Daoy (cell line): ENCODE results near the gene RUNX1. TPM values are rescaled to one million over a fixed set of nuclear protein-coding genes. Genes with fewer than 3 reads are reported as not detected.
A peak's percentile ranks its signal among the peaks of the same experiment; 100 is the strongest.

Source experiments
- DNase-seq: peaks from one replicate; pipeline ENCODE4 v3.0.0-alpha.2; 2015; ENCODE audit warnings: low read depth
- total RNA-seq: library from RNA; depleted of rRNA; stranded (reverse); fragments of >200 nt; shearing (Covaris generic); gene quantifications from 2 replicates; pipeline ENCODE4 v1.2.3, GENCODE V29; 2014

Gene RUNX1
- total RNA-seq, 1 experiment from 2014 or later = 9.5 TPM

DNA sequence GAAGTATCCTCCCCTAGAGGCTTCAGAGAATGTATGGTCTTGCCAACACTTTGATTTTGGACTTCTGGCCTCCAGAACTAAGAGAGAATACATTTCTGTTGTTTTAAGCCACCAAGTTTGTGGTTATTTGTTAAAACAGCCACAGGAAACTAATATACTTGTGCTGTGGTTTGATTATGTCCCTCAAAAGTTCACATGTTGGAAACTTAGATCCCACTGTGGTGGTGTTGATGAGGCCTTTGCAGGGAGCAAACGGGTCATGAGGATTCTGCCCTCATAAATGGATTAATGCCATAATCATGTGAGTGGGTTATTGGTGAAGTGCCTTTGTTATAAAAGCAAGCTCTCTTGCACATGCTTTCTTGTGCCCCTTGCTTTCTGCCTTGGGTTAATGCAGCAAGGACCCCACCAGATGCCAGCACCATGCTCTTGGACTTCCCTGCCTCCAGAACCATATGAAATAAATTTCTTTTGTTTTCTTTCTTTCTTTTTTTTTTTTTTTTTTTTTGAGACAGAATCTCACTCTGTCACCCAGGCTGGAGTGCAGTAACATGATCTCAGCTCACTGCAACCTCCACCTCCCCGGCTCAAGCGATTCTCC, 223.1 kb downstream of the RUNX1 start:
- no peak for DNase-seq

DNA sequence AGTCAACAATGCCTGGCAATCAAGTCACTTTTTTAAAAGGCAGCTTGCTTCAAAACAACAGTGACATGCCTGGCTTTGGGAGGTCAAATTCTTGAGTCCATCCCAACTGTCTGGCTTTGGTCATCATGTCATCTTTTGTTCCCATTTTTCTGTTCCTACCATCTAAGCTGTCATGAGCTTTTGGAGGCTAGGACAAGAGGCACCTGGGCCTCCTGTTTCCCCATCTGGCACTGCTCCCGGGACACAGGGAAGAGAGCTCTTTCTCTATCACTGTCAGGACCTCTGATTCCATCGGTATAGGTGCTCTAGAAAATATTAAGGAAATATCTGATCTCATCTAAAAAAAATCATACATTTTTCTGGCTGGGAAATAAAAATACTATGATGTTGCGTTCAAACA, 224.0 kb downstream of the RUNX1 start:
- no peak for DNase-seq

DNA sequence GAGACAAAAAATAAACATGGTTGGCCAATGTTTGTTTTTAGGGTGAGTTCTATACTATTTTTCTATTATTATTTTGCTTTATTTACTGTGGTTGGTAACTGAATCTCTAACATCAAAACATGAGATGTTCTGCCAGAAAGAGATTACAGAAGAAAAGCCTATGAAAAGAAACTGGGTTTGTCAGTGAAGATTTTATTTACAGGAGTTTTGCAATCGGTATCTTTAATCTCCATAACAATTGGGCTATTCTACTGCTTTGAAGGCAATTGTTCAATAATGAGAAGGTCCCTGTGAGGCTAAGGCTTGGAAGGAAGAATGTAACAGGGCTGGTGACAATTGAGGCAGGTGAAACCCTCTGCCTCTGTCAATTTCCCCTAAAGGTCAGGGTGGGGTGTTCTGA, 224.8 kb downstream of the RUNX1 start:
- no peak for DNase-seq

DNA sequence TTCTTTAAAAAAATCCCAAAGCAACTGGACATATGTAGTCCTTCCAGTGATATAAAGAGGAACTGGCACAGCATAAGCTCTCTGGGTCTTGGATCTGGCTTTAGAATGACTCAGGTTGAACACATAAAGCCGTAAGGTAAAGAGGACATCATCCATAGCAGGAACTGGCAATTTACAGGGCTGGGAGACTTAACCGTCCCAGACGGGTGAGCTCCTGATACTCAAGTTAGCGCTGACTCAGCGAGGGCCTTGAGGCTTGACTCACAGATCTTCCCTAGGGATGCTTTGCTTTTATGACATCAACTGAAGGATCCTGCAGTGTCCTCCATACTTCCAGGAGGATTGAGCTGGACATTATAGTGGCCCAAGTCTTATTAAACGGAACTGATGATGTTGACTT, 226.2 kb downstream of the RUNX1 start:
- DNase-seq = no peak

DNA sequence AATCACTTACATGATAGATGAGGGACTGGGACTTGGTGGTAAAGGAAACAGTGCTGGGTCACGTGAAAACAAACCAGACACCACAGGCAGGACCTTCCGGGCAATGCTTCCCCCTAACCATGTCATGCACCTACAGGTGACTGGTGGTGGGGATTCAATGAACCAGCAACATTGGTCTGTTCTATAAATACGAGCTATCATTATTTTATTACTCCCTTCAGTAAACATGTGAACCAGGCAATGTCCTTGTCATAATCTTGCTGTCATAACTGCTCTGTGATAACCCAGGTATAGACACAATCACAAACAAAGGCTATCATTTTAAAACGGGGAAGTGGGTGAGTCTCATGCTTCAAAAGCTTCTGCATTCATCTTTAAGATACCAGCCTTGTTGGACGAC, 226.9 kb downstream of the RUNX1 start:
- no peak for DNase-seq

DNA sequence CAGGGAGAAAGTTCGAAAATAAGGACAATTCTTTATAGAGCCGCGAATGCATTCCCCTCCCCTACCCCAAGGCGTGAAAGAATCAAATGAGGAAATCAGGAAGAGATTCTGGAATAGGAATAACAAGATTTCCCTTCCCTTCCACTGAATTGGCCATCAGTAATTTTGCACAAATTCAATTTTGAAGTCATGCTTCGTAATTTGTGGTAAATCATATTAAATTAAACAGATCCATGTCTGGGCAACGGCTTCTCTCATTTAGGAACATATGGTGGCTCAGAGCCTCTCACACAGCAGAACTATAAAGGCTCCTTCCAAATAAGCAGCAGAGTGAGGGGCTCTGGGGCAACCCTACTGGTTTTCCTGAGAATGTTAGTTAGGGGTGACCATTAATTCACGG, 227.4 kb downstream of the RUNX1 start:
- no peak for DNase-seq

DNA sequence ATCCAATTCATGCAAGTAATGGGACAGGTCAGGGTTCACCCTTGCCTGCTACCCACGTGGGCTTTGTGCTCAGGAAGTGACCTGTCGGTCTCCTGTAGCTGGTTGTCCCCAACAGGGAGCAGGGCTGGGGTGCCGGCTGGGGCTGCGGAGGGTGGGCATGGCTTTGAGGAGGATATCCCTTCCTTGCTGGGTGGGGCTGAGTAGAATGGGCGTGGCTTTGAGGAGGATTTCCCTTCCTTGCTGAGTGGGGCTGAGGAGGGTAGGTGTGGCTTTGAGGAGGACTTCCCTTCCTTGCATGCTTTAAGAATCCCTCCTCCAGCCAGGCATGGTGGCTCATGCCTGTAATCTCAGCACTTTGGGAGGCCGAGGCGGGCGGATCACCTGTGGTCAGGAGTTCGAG, 229.1 kb downstream of the RUNX1 start:
- no peak for DNase-seq

DNA sequence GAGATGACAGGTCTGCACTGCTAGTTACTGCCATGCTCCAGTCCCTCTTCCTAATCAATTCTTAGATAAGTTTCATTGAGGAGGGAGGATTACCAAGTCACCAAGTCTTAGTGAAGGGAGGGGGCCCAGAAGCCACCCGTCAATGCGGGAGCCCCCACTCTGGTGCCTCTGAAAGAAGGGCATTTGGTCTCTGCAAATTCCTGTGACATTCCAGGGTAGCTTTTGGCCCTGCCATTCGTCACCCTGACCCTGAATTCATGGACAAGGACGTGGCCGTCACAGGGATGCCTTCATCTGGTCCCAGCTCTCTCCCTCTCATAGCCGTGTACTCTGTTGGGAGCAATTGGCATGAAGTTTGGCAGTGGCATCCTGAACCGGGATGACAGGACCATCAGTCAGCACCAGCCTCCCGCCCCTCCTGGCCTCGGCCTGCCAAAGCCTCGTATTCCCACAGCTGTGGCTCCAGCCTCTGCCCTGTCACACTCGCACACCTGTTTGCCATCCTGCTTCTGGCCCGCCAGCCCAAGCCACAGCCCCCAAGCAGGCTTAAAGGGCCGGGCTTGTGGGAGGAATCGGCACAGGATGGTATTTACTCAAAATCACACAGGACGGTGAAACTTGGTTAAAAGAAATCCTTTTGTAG, 229.6 kb downstream of the RUNX1 start:
- no peak for DNase-seq

DNA sequence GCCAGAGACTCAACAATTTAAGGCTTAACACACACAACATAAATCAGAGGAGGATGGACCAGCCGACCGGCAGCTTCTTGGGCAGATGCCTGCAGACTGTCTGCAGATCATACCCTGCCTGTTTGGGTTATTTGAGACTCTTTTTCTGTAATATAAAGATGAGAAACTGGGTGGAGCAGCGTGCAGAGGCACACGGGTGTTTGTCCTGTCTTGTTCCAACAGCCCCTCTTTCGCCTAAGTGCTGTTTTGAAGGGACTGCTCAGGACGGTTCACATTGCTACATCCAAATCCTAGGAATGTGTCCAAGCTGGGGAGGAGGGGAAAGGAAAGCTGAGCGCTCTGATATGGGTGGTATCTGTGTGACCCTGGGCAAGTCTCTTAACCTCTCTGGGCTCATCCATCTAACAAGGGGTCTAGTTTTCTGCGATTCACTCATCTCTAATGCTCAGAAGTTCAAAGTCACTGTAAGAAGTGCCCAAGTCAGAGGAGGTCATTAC, 230.4 kb downstream of the RUNX1 start:
- DNase-seq = no peak

DNA sequence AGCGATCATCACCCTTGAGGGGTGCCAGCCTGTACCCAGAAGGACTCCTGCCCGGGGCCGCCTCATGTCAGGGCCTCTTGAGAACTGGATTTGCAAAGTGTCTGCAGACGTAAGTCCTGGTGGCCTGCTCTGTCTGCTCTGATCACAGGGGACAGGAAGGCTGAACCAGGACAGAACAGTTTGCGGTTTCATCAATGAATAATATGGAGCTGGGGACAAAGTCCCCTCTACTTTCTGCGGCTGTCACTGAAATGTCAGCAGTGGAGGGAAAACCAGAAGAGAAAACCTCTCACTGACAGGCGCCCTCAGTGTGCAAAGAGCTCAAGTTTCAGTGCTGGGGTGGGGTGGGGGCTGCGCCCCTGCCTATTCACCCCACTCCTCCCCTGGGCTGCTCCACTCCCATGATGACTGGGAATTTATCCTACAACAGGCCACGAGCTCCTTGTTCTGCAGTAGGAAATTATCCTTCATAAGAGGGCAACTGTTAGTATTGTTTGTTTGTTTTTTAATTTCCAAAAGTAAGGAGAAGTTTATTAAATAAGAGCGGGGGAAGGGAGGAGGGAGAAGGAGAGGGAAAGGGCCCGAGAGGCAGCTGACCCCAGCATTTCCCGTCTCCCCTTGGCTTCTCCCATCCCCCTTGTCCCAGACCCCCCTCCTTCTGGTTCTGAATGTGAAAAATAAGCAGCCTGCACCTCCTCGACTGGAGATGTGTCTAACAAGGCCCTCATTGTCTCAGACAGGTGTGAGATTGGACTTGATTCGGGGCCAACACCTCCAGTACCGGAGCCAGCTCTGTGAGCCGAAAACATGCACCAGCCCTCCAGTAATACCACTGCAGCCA, 231.1 kb downstream of the RUNX1 start:
- DNase-seq = no peak

DNA sequence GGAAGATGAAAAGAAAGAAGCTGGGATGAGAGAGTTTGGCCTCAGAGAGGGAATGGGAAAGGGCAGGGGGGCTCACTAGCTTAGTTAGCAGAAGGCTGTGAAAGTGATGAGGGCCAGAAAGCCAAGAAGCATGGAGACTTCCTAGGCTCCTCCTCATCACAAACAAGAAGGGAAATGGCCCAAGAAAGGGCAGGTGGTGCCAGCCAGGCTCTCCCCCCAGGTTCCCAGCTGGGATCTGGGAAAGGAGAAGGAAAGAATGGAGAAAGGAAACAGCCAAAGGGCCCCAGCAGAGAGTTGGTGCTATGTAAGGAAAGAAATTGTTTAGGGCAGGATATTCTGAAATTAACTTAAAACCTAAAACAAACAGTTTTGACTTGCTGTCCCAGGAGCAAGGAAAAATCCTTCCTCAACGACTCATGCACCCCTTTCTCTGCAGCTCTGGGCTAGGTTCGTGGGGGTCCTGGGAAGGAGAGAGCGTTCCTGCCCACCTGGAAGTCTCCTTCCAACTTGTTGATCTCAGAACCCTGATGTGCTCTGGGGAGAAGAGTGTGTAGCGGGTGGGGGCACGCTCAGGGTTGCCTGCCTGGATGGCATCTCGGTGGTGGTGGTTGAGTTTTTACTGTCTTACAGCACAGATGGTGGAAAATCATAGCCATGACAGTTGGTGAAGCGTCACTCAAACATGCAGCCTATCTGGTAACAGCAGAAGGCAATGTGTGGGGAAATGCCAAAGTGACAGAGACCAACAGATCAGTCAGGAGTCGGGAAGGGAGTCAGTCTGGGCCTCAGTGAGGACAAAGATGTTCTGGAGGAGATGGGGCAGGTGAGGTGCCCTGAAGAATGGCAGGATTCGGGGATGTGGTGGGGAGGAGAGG, 233.0 kb downstream of the RUNX1 start:
- DNase-seq = no peak

DNA sequence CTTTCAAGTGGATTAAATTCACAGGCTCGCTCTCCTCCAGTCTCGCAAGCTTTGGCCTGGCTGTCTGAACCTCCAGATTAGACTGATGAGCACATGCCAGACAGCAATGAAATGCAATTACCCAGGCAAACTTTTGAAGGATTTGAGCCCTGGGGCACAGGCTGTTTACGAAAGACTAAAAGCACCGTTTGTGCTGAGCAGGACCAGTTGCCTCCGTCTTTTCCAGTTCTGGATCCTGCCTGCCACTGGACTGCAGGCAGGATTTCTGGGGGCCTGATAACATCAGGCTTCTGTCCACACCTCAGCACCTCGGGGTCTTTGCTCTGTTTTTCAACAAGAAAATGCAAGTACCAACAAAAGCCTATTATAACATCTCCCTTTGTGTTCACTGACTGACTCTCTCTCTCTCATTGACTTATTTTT, 234.6 kb downstream of the RUNX1 start:
- DNase-seq = no peak

DNA sequence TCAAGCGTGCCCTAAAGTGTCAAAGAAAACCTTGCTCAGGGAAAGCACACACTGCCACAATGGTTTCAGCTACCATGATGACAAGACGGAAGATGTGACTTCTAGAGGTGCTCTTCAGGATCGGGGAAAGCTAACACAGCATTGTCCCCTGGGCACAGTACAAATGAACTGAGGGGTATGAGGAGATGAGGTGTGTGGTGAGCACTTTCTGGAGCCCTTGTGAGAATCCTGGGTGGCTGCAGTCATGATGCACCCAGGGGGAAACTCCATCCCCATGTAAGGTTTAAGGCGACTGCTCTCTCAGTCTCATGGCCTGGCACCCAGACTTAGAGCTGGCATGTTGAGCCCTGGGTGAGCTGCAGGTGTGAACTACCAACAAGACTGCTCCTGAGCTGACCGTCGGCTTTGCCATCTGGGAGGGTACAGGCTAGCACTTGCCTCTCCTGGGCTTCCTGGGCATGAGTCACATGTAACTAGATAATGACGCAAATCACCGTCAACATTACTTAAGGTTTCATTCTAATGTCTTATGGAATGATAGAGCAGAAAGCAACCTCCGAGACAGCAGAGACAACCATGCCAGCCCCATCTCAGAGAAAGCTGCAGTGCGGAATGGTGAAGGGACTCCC, 235.7 kb downstream of the RUNX1 start:
- DNase-seq = peak; percentile 56

DNA sequence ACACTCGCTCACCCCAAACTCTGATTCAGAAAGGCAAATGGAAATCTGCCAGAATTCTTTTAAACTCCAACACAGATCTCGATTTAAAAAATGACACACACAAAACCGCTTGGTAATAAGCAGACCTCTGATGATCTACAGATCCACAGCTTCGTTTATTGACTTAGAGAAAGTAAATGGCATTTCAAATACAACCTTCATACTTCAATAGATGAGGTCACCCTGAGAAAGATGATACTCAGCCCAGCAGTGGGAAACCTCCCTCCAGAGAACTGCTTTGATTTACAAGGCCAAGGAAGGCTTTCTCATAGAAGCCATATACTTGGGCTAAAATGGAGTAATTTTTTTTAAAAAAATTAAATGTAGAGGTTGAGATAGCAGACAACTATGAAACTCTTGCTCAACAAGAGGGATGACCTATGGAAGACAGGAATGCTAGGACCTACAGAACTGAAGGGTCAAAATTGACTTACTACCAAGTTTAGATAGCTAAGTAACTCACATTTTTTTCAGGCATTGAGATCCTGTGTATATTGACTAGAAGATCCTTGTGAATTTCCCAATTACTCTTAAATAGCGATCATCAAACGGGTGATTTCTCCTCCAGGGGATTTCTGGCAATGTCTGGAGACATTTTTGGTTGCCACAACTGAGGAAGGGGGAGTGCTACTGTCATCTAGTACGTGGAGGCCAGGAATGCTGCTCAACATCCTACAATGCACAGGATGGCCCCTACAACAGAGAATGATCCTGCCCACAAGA, 236.4 kb downstream of the RUNX1 start:
- DNase-seq = peak; percentile 88

DNA sequence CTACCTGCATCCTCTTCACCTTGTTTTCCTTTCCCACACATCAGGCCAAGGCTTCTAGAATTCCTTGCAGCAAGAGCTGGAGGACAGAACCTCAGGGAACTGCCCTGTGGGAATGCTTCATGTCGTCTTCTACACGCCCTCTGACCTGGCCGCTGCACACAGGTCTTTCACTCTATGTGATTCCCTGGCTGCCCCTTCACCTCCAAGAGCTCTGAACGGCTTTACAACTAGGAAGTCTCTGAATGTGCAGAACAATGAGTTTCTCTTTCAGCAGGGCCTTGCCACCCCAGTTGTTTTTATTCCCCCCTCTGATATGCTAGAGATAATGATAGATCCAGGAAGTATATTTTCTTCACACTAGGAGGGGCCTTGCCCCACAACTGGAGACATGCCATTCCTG, 237.7 kb downstream of the RUNX1 start:
- DNase-seq = no peak

DNA sequence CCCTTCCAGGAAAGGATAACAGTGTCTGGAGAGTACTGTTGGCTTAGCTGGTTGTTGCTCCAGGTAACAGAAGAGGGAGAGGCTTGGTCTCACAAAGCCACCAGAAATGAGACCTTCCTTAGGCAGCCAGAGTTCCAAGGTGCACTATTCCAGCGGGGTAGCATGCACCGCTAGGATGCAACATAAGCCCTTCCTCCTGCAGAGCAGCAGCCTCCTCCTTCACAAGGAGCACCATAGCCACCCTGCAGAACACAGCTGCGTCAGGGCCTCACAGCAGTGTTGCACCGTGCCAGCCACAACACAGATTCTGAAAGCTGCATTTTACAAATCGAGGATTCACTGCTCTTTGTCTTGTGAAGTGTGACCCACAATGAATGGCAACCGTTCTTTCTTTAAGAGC, 238.3 kb downstream of the RUNX1 start:
- DNase-seq = no peak

DNA sequence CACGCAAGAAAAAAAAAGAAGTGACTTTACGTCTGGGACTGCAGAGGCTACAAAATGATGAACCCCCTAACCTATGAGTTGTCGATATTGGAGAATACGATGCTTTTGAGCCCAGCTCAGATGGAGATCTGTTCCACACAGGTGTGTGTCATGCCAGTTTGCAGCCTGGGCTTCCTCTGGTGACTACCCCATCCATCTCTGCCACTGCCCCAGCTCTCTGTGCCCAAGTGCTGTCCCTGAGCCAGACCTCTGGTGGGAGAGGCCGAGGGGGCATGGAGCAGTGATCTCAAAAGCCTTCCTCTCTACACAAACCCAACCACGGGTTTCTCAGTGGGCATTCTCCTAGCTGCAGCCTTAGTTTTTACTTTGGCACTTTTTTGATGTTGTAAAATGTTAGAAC, 239.3 kb downstream of the RUNX1 start:
- no peak for DNase-seq

DNA sequence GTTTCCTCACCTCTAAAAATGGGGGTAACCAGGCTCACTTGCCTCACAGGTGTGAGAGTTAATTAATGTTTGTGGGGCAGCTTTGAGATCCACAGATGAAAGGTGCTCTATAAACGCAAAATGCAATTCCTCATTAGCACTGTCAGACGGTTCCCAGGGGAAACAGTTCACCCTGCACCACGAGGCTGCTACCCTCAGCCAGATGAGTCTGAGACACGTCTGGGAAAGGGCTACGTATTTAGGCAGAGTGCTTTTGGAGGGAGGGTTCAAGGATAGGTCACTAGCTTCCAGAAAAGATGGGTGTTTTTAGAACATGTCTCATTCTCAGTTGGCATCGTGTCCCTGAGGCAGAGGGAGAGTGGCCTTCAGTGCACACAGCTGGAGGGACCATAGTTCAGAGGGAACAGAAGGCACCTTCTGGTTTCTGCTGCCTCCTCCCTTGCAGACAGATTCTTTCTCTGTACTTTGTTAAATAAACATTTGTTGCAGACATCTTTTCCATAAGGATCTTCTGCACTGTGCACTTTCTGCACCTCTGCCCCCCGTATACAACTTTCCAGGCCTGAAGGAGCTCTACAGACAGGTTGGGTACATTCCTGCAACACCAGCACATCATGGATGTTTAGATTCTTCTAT, 240.4 kb downstream of the RUNX1 start:
- peak; percentile 87 for DNase-seq

DNA sequence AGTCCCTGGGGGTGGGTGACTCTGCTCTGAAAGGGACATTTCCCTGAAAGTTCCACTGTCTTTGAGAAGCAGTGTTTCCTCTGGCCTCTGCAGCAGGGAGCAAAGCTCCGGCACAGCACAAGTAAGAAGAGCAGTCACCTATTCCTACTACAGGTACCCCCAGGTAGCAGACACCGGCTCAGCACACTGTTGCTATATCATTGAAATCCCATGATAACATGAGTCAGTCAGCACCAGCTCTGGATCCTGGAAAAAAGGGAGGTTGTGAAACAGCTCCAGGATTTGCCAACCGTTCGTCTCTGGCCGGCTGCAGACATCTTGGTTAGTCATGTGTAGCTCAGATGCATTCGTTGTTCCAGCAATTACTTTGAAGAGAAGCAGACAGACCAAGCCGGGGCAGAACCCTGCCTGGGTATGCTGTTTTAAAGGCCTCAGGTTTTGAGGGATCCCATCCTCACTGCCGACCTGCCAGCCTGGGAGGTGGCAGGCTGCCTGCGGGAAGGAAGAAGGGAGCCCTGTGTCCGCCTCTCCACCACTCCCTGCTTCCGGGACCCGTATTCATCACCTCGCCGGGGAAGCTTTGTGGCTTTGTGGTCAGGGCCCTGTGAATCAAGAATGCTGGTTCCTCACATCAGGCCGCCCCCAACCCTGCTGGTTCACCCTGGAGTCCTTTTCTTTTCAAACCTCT, 241.1 kb downstream of the RUNX1 start:
- DNase-seq = peak; percentile 97
